ENCODE results near the gene EPN2.

Gene EPN2

DNA sequence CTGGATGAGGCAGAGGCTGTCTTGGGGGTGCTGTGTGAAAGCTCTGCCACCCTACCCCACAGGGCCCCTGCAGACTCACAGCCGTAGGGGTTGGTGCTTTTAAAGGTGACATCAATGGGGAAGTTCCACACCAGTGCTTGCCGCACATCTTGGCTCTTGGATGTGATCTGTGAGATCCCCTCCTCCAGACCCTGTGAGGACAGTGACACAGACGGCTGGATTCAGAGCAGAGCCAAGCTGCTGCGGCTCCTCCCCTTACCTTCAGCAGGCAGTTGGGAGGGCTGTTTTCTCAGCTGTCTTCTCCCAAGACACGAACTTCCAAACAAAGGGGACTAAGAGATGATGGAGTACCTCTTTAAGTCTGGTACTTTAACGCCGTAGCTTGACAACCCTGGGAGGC lies 120.6 kb downstream of the EPN2 start:
- TF ChIP-seq CTCF (conservative IDR thresholded peaks at IDR 0.05; ENCODE audit: low read length) = no peak
- H3K4me3 ChIP-seq (ENCODE audit: low read length) = no peak overlapping the region
- no peak for DNase-seq (ENCODE audit: low read depth)

DNA sequence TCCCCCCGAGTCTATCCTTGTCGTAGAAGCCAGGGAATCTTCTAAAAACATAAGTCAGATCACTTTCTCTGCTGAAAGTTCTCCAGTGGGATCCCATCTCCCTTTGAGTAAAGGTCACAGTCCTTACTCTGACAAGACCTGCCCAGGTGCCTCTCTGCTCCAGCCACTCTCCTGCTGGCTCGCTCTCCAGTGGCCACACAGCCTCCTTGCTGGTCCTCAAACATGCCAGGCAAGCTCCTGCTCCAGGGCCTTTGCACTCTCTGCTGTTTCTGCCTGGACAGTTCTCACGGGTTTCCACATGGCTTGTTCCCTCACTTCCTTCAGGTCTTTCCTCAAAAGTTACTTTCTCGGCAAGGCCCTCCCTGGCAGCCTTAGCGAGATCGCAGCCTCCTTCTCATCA lies 122.0 kb downstream of the EPN2 start:
- no peak overlapping the region for H3K4me3 ChIP-seq (ENCODE audit: low read length)
- no peak for DNase-seq (ENCODE audit: low read depth)
- no peak for TF ChIP-seq CTCF (conservative IDR thresholded peaks at IDR 0.05; ENCODE audit: low read length)

DNA sequence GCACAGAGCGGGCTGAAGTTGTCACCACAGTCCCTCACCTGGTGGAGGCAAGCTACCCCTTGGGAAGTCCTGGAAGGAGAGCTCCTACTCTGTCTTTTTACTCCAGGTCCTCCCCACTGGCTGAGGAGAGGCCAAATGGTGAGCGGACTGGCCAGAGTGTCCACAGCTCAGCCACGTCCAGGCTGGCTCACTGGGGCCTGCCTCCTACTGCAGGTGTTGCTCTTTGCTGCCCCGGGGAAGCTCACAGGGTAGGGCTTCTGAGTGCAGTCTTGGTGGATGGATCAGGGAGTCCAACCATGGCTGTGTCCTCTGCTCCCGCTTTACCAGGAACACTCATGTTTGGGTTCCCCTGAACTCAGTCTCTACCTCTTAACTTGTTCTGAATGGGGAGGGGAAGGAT lies 122.7 kb downstream of the EPN2 start:
- TF ChIP-seq CTCF (conservative IDR thresholded peaks at IDR 0.05; ENCODE audit: low read length) = no peak
- no peak for DNase-seq (ENCODE audit: low read depth)
- H3K4me3 ChIP-seq (ENCODE audit: low read length) = no peak overlapping the region

GRCh38 chr17:19360772-19361171 lies 123.6 kb downstream of the EPN2 start:
- DNase-seq (ENCODE audit: low read depth) = no peak
- TF ChIP-seq CTCF (conservative IDR thresholded peaks at IDR 0.05; ENCODE audit: low read length) = no peak
- no peak overlapping the region for H3K4me3 ChIP-seq (ENCODE audit: low read length)

GRCh38 chr17:19361326-19361725 lies 124.2 kb downstream of the EPN2 start:
- no peak for DNase-seq (ENCODE audit: low read depth)
- H3K4me3 ChIP-seq (ENCODE audit: low read length) = no peak overlapping the region
- no peak for TF ChIP-seq CTCF (conservative IDR thresholded peaks at IDR 0.05; ENCODE audit: low read length)

GRCh38 chr17:19361944-19362276 lies 124.7 kb downstream of the EPN2 start:
- H3K4me3 ChIP-seq (ENCODE audit: low read length) = peak overlapping the region; percentile 88
- no peak for TF ChIP-seq CTCF (conservative IDR thresholded peaks at IDR 0.05; ENCODE audit: low read length)
- DNase-seq (ENCODE audit: low read depth) = no peak

DNA sequence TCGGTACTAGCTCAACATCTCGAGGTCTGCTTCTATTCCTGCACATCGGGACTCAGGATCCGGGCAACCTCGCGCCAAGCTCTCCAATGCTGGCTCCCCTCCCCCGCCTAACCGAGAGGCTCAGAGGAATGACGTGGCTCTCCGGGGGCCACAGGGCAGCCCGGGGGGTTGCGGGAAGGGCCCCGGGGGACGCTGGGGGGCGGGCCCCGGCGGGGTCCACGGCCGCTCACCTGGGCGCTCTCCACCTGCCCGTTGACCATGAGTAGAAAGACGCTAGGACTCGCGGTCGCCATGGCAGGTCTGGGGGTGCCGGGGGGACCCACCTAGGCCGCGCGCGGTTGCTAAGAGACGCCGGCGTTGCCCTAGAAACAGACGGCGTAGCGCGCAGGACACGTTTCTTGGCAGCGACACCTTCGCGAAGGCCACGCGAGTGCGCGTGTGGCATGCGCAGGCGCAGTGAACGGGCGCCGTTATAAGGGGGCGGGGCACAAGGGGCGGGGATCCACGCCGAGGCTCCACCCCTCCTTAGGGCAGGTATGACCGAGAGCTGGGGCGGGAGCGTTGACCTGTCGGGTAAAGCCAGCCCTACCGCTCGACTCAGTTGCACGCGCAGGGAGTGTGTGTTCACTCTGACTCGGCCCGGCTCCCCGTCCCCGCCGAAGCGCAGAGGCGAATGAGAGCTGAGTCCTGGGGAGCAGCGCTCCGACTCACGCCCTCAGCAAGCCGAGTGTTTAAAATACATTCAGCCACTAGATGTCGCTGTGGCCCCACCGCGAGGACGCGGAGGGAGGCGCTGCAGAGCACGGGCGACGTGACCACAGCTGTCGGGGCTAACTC lies 125.3 kb downstream of the EPN2 start, which contains the start of gene B9D1:
Gene B9D1 (minus strand): TSS at position 447 of the 837 bp plus-strand sequence. CDS start 154 bp downstream, at position 293.
- H3K4me3 ChIP-seq (ENCODE audit: low read length) = peak within 1 kb of the TSS; percentile 88
- DNase-seq (ENCODE audit: low read depth) = peak; percentile 86
- TF ChIP-seq CTCF (conservative IDR thresholded peaks at IDR 0.05; ENCODE audit: low read length) = peak; percentile 79
